Measurements from ENCODE around the gene AK1.
A peak's percentile ranks its signal among the peaks of the same experiment; 100 is the strongest.
"Not testable (repeated sequence)": the region's sequence is repeated elsewhere in the genome, so short reads cannot be mapped to it uniquely, and the experiment has no call there.

AK1 gene

DNA sequence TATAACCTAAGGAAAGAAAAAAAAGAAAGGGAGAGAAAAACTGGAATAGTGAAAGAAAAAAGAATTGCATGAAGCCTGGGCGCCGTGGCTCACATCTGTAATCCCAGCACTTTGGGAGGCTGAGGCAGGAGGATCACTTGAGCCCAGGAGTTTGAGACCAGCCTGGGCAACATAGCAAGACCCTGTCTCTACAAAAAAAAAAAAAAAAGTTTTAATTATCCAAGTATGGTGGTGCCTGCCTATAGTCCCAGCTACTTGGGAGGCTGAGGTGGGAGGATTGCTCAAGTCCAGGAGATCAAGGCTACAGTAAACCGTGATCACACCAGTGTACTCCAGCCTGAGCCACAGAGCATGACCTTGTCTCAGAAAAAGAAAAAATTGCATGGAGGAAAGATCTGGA, 4.2 kb upstream of the AK1 start:
- not testable (repeated sequence) for DNase-seq

DNA sequence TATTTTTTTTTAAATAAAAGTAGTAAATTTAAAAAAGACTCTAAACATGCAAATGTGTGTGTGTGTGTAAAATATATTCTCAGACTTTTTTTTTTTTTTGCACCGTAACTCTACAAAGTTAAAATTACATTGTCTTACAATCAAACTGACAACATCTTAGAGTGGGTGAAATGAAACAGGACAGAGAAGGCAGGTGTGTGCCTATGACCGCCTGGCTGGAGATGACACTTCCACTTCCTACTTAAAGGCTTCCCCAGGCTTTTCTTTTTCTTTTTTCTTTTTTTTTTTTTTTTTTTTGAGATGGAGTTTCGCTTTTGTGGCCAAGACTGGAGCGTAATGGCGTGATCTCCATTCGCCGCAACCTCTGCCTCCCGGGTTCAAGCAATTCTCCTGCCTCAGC, 2.7 kb upstream of the AK1 start:
- DNase-seq = no peak

DNA sequence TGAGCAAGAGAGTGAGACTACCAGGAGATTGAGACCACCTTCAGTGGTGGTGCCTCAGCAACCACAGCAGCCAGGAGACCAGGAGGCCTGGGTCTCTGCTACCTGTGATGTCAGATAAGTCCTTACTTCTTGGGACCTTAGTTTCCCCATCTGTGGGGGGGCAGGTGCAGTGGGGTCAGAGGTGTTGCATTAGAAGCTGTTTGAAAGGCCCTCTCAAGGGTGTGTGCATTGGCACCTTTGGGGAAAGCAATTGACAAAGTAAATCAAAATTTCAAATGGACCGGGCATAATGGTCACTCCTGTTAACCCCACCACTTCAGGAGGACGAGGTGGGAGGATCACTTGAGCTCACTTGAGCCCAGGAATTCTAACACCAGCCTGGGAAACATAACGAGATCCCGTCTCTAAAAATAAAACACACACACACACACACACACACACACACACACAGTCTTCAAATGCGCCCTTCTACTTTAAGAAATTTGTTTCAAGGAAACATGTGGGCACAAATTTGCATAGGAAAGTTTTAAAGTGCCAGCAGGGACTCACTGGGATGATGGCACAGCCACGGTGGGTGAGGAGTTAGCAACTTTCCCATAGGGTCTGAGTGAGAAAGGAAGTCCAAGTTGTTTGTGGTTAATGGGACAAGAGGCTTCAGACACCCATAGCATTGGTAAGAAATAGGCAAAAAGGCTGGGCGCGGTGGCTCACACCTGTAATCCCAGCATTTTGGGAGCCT, 1.3 kb upstream of the AK1 start:
- DNase-seq = no peak

DNA sequence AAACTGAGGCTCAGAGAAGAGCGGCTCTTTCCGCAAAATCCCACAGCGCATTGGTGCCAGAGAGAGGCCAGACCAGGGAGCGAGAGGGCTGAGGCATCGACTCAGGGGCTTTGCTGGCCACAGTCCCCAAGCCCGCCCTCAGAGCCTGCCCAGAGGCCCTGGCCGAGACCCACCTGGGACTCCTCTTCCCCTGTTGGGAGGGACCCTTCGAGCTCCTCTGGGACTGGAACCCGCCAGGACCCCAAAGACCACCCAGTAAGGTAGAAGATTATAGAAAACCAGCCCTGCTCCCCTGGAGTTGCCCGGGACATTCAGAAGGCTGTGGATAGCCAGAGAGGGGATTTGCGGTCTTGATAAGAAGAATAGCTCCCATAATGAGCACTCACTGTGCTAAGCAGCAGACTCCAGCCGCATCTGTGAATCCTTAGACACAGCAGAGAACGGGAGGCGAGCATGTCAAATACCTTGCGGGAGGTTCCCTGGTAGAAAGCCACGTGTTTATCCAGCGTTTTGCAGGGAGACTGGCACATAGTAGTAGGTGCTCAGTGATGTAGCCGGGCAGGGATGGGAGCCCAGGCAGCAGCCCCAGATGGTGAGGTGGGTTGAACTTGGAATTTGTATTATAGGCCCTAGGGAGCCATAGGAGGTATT, 651 bp upstream of the AK1 start:
- DNase-seq = no peak

DNA sequence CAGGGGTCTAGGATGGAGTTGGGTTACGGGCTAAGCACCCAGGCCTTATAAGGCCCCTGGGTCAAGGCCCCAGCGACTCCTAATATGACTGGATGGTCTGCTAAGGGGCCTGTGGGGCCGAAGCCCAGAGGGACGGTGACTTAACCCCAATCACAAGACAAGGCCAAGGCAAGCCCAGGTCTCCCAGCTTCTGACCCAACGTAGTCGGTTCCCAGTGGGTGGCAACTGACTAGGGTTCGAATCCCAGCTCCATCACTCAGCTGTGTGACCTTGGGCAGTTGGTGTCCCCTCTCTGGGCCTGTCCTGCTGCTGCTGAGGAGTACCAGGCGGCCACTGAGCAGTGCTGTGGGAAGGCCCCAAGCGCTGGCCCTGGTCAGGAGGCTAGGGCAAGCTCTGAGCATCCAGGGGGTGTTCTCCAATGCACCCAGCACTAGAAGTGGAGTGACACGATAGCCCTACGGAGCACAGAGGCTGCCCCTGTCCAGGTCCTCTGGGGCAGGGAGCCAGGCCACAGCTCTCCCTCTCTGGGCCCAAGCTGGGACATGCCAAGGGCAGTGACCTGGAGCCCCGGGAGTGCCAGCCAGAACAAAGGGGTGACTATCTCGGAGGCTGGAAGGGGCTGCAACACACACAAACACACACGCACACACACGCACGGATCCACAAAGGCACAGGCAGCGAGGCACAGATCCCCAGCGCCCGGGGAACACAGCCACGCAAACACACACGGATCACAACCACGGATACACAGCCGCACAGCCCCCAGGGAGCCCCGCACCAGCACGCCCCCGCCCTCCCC, 512 bp downstream of the AK1 start:
- DNase-seq = no peak

DNA sequence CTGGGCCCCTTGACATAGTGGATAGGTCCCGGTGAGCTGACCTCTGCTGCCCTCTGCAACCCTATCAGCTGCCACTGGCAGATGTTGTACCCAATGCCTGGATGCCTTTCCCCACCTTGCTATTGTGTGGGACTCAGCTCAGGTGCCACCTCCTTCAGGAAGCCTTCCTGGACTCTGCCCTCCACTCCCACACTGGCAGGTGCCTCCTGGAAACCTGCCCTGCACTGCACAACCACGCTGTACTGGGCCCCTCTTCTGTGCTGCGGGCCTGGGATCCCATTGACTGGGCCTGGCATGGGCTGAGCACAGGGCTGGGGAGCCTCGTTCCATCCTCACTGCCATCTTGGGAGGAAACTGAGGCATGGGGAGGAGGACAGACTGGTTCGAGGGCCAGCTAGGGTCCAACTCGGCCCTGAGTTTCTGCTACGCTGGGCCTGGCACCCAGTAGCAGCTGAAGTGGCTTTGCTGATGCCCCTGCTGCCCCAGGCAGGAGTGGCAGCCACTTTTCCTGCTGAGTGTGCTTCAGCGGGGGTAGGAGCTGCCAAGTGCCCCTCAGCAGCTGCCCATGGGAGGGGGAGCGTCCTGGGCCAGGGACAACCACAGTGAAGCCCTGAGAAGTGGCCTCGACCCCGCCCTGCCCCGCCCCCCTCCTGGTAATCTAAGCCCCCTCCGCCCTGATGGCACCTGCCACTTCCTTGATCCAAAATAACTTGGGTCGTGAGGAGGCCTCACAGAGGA, 1.3 kb downstream of the AK1 start:
- DNase-seq = no peak

DNA sequence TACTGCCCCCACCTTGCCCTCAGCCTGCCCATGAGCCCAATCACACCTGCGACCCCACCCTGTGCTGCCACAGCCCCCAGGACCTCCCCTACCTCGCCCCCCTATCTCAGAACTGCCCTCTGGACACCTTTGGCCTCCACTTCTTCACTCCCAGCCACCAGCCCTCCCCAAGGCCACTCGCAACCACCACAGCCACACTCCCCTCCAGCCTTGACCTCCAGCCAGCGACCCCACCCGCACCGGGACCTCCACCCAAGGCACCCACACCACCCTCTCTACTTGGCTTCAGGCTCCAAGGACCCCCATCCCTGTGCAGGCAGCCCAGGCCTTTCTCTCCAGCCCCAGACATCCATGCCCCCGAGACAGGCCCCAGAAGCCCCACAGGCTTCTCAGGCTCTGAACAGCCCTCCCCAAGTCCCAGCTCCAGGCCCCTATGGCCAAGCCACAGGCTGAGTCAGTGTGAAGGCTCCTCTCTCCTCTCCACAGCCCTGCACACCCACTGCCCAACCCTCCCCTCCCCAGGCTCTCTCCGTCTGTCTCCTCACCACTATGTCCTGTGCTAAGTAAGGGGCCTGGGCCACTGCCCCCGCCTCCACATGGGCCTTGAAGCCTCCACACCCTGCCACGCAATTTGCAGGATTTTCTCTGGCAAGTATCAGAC, 2.0 kb downstream of the AK1 start:
- no peak for DNase-seq

DNA sequence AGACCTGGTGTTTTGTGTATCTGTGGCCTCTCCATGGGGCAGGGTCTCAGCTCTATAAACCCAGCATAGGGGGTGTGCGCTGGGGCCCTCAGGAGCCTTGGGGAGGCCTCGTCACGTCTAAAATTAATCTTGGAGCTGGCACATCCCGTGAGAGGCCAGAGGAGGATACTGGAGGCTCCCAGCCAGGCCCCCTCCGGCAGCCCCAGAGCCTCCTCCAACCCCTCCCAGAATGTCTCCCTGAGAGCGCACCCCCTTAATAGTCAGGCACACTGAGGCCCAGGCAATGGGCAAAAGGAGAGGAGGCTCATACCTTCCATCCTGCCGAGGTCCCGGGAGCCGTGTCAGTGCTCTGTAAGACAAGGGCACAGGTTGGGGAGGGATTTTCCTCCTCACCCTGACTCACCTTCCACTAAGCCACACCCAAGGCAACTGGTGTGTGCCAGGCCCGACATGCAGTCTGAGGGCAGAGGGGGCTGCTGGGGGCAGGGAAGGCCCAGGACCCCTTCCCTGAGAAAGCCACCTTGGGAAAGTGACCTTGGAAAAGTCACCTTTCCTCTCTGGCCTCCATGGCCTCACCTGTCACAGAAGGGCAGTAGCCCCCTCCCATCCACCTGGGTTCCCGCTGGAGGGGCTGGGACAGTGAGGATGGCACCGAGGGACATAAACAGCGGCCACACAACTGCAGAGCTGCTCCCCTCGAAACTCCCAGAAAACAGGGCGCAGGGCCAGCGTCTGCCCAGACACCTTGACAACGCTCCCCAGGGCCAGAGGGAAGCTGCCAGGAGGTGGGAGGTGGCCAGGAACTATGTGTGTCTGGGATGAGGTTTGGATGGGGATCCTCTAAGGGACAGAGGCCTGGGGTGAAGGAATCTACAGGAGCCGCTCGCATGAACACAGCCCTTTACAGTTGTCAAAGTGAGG, 2.9 kb downstream of the AK1 start:
- DNase-seq = no peak

DNA sequence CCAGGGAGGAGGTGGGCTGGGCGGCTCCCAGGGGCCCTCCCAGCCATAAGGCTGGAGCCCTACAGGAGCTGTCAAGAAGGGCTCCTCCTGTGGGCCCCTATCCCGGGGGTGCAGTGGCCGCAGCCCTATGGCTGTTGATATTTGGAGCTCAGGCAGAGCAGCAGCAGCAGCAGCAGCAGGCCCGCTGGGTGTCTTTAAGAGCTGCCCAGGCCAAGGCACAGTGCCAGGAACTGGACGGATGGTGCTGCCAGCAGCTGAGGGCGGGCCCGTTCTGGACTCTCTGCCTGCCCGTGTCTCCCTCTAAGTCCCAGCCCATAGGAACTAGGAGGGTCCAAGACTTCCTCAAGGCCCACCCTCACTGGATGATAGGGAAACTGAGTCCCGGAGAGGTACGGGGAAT, 3.6 kb downstream of the AK1 start:
- DNase-seq = no peak

DNA sequence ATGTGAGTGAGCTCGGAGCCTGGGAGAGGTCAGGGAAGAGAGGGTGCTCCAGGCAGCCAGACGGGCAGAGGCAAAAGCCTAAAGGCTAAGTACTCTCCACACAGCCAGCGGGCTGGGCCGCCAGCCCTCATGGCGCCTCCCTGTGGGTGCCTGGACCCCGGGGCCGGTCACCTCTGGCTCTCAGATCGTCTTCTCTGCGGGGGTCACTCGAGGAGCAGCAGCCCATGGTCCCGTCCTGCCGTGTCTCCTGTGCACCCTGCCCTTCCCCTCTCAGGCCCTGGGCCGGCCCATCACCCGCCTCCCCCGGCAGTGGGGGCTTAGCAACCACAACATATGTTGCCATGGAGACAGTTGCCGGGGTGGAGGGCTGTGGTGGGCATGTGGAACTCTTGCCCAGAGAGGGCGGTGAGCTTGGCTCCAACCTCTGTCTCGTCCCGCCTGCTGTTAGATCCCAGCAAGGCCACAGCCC, 4.2 kb downstream of the AK1 start:
- no peak for DNase-seq

DNA sequence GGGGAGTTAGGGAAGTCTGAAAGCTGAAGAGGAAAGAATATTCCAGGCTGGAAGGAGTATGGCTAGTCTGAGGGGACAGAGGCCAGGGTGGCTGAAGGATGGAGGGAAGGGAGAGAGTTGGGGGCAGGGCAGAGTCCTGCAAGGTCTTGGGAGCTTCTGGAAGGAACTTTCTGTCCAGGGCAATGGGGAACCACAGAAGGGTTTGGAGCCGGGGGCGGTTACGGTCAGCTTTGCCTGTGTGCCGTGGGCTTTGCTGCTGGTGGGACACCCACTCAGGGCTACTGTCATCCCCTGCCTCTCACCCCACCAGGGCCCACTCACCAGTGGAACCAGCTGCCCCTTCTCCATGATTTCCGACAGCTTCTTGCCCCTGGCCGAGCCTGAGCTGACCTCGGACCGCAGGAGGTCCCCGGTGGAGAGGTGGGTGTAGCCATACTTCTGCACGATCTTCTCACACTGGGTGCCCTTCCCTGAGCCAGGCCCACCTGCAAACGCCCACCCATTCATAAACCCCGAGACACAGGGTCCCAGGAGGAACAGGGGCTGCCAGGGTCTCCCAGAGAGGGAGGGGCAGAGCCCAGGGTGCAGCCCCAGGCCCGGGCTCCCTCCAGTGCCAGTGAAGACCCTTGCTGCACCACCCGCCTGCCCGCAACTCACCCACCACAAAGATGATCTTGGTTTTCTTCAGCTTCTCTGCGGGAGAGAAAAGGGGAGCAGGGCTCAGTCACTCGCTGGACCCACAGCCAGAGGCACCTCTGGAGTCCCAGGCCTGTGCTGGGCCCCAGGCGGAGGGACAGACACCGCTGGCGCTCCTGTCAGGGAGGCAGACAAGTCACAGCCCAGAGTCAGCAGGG, 4.9 kb downstream of the AK1 start:
- no peak for DNase-seq

DNA sequence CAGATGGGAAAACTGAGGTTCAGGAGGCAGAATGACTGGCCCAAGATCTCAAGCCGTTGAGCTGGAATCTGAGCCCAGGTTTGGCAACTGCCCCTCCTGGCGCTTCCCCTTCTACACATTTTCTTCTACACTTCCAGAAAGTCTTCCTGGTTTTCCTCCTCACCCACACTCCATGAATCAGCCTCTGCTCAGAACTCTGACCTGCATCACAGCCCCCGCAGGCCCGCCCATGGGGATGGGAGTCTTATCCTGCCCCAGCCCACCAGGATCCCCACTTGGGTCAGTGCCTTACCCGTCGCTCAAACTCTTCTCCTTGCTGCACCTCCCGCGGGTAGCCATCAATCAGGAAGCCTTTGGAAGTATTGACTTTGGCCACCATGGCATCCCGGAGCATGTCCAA, 5.9 kb downstream of the AK1 start:
- no peak for DNase-seq

DNA sequence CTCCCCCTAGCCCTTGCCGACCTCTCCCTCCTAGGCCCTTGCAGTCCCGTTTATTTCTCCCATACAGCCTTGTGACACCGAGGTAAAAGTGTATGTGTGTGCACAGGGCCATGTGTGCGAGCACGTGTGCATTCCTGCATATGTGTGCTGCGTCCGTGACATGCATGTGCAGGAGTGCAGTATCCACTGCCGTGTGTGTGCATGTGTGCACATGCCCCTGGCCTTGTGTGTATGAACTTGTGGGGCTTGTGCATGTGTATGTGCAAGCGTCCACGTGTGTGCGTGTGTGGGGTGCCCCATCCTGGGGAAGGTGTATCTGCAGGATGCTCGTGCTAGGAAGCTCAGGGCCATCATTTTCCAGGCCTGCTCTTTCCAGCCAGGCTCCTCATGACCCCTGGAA, 6.6 kb downstream of the AK1 start:
- no peak for DNase-seq

DNA sequence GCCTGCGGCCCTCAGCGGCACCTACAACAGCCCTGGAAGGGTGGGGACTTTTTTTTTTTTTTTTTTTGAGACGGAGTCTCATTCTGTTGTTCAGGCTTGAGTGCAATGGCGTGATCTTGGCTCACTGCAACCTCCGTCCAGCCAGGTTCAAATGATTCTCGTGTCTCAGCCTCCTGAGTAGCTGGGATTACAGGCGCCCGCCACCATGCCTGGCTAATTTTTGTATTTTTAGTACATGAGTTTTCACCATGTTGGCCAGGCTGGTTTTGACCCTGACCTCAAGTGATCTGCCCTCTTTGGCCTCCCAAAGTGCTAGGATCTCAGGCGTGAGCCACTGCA, 7.4 kb downstream of the AK1 start:
- DNase-seq = not testable (repeated sequence)

DNA sequence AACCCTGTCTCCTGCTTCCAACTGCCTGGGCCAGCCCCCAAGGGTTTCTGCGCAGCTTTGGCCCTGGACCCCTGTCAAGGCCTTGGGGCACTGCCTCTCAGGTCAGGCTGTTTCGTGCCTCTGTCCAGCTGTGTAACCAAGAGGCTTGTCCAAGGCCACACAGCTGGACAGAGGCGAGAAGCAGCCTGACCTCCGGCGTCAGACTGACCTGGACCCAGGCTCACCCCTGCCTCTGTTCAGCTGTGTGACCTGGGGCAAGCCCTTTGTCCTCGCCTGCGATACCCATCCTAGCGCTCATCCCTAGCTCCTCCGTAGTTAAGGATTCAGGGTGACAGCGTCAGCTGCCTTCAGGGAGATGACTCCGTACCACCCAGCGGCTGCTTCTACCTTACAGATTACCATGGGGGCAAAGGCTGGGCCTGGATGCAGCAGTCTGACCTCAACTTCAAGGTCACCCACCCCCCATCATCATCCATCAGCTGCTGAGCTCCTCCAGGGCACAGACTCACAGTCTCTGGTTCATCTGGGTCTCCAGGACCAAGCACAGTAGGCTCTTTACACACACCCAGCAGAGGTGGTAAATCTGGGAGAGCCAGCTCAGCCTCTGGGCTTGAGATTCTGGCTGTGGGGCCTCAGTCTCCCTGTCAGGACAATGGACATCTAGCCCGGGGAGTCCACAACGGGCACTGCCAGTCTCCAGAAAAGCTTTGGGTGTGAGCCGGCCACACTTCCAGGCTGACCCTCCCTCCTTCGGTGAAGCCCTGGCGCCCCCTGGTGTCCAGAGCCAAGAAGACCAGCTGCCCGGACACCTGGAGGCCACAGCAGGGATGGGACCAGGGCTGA, 7.9 kb downstream of the AK1 start:
- DNase-seq = peak; percentile 82

DNA sequence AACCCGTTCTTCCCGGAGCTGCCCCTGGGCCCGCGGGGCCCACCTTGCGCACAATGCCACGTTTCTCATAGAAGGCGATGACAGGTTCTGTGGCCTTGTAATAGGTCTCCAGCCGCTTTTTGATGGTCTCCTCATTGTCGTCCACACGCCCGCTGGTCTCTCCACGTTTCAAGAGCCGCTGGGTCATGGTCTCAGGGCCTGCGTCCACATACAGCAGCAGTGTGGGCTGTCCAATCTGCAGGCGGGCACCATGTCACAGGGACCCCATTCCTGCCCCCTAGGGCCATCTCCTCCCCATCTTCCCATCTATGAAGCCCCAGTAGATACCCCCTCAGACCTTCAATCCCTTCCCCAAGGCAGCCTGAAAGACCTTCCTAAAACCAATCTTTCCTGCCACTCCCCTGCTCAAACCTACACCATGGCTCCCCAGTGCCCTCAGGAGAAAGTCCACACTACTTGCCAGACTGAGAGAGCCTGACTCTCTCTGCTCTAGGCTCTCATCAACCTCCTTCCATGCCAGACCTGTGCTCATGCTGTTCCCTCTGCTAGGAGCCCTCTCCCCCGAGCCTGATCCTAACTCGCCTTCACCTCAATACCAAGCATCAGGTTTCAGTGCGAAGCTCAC, 9.1 kb downstream of the AK1 start:
- DNase-seq = no peak

DNA sequence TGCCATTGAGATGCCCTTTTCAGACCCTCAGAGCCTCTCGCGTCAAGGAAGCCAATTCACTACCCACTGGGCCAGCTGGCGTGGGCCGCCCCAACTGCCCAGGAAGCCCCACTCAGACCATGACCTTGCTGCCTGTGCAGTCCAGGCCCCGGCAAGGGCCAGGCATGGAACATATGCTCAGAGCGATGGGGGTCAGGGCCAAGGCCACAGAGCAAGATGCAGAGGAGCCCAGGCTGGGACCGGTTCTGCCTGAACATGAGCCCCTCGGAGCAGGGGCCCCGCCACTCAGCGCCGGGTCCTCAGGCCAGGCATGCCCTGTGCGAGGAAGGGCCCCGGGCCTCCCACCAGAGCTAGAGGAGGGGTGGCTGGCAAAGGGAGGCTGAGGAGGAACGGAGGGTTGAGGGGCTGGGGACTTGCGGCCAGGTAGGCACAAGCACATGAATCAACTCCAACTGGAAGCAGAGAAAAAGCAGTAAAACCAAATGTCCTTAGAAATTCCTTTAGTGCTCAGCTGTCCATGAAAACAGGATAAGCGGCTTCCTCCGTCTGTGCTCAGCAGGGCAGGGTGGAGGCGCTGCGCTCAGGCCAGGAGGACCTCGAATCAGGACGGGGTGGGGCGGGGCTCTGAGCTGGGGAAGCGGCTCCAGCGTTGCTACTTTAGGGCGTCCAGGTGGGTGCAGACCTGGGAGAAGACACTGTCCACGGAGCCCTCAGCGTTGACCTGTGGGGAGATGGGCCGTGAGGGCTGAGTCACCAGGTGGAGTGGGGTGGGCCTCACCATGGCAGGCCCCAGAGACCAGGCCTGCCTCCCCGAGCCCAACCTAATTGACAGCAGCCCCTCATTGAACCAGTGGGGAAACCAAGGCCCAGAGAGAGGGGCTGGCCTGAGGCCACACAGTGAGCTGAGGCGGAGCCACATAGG, 9.9 kb downstream of the AK1 start:
- DNase-seq = no peak

DNA sequence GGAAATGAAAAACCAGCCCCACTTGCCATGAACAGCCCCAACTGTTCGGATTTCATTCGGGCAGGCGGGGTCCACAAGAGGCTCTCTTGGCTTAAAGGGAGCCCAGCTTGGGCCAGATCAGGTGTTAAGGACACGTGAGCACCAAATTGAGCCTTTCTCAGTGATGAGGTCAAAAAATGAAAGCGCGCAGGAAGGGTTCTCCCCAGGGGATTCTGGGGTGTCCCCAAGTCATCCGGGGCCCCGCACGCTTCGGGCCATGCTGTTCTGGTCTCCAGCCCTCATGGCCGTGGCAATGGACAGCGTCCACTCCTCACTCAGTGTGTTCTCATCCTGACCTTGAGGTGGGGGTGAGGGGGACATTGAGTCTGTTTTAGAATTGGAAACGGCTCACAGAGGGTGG, 10.9 kb downstream of the AK1 start:
- DNase-seq = no peak

All from CD4-positive, alpha-beta T cell treated with Interferon gamma for 1 hour (primary cell).